ENCODE data around the gene ISM1.

Gene ISM1

GRCh38 chr20:13348311-13349234, 127.5 kb downstream of the ISM1 start:
- no peak for DNase-seq (ENCODE audit: low read depth in 3 of 3)

- no peak for DNase-seq (ENCODE audit: low read depth in 3 of 3)
Observed at GRCh38 chr20:13349235-13349604, 128.1 kb downstream of the ISM1 start.

All from stimulated activated CD4-positive, alpha-beta T cell treated with anti-CD3 and anti-CD28 coated beads, TNF-alpha, amount 100 ng/mL, for 24 hours (primary cell).